Heart right ventricle (tissue), 16 donors: ENCODE data around the gene PDZRN4. TPM values are rescaled to one million over a fixed set of nuclear protein-coding genes. Genes with fewer than 3 reads are reported as not detected.

ENCODE experiments used
- ATAC-seq, 8 donors: fragments of 200-7000 bp; cut with Tn5 transposase; one replicate each; pipeline ENCODE4 v1.9.1; 2020; ENCODE audit warnings: mild to moderate bottlenecking in 8 of 8, moderate library complexity in 8 of 8, moderate number of reproducible peaks in 1 of 8
- DNase-seq, 2 donors: peaks; one replicate each; pipeline ENCODE4 v3.0.0-alpha.2; 2020
- H3K27ac ChIP-seq, 10 donors: fragments of 200-600 bp; sonication (generic) in 2 of 10; one replicate each; pipeline versions ENCODE4 v1.5.0 to v1.8.0; 2020 to 2022; ENCODE audit warnings: mild to moderate bottlenecking in 3 of 10
- H3K27me3 ChIP-seq, 7 donors: fragments of 200-600 bp; one replicate each; pipeline ENCODE4 v1.8.0; 2021 to 2022; ENCODE audit warnings: mild to moderate bottlenecking in 2 of 7
- H3K36me3 ChIP-seq, 9 donors: fragments of 200-600 bp; sonication (generic) in 1 of 9; one replicate each; pipeline versions ENCODE4 v1.5.0 to v1.8.0; 2020 to 2022; ENCODE audit warnings: mild to moderate bottlenecking in 2 of 9
- H3K4me1 ChIP-seq, 9 donors: fragments of 200-600 bp; sonication (generic) in 1 of 9; one replicate each; pipeline versions ENCODE4 v1.5.0 to v1.8.0; 2020 to 2022; ENCODE audit warnings: mild to moderate bottlenecking in 4 of 9
- H3K4me3 ChIP-seq, 10 donors: fragments of 200-600 bp; sonication (generic) in 2 of 10; one replicate each; pipeline versions ENCODE4 v1.5.0 to v1.8.0; 2020 to 2022; ENCODE audit warnings: mild to moderate bottlenecking in 7 of 10, moderate library complexity in 2 of 10
- H3K9me3 ChIP-seq, 11 donors: fragments of 200-600 bp in 10 of 11; sonication (generic) in 2 of 11; one replicate each; pipeline versions ENCODE4 v1.5.0 to v1.8.0; 2013 to 2022; ENCODE audit warnings: mild to moderate bottlenecking in 2 of 11, control low read depth in 1 of 11, moderate library complexity in 1 of 11
- WGBS, 2 donors: extraction: QIAGEN DNeasy Blood & Tissue Kit; methylation state at CpG; one replicate each; pipeline ENCODE4 v1.1.7; 2013; ENCODE audit warnings: inconsistent platforms in 1 of 2; 5-methylcytosine and 5-hydroxymethylcytosine counted together
- intact Hi-C, 10 donors: fragments of 100-400 bp; cut with DNase I; formaldehyde crosslinking; loops; one replicate each; pipeline versions ENCODE4 v1.11.1 to v1.14.2; 2022
- polyA plus RNA-seq, 2 donors: library from polyadenylated mRNA; stranded (reverse); fragments of 200-250 nt; gene quantifications; one replicate each; pipeline ENCODE4 v1.2.3, GENCODE V29; 2013
- total RNA-seq, 10 donors: library from RNA; stranded (reverse); fragmentation: NEBNext Ultra II Directional in 3 of 10; extraction: Animal tissue kit (Norgen Biotek cat#: 25700) in 3 of 10; gene quantifications; one replicate each; pipeline versions ENCODE4 v1.2.1 to v1.2.4, GENCODE V29; 2021 to 2023
- TF ChIP-seq, protein P1 (sequence below), 9 donors: fragments of 200-600 bp; sonication (generic) in 2 of 9; IDR thresholded peaks; one replicate each; pipeline versions ENCODE4 v1.5.0 to v1.8.0; 2021 to 2022; ENCODE audit warnings: antibody characterized with exemption in 9 of 9, mild to moderate bottlenecking in 5 of 9, moderate library complexity in 1 of 9
- donor health status: Arrhythmogenic right ventricular cardiomyopathy.
- donor health status: ischemic (EF 13 %, LVEDD 7.1; RV severe dilation, severe dysfunction).
- donor health status: healthy with polysubstance abuse.
- donor health status: DM: no; HTN: yes; CAD: no.
- donor health status: DM: no; HTN: no; CAD: no.
- donor health status: ischemic (EF 25% LVEDD 6.9; RV normal size, moderate dysfunction).
- donor health status: ischemic (EF 25% LVEDD 5.7; RV mildly dilated, moderate dysfunction).
- donor health status: healthy.
- donor health status: DM: yes; HTN: yes; CAD: no.
- donor health status: Ischemic cardiomyopathy.
- donor health status: ischemic (EF 35%, LVEDD 5.7; RV mildly dilated, moderate dysfunction).
- donor health status: nonischemic (EF 11% LVEDD 7.7; RV severe dilation, severe dysfunction).
- donor health status: DM: yes; HTN: yes; CAD: no.
- donor health status: PGD.
- donor health status: ischemic (EF 29% LVEDD 5.4; RV normal size, mild dysfunction).
- donor health status: nonischemic (EF 23%, LVEDD 6.1; RV moderate dilation, normal function).

Gene PDZRN4
- total and polyA plus RNA-seq, 12 donors = 0.04 to 0.28 (median 0.15) TPM; not detected in 5

DNA sequence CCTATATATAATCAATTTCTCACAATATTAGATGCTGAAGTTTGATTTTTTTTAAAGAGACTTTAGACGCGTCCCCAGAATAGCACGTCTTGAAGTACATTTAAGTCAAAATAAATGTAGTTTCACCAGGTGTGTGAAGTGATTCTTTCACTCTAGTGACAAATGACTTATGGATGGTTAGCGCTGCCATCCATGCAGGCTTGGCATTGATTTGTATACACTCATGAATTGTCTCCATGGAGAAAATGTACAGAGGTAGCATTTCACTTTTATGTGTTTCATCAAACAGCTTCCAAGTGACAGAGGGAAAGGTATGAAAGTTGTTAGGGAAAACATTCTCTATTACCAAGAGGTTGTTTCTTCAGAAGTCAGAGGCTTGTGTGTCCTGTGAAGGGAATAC is 360.8 kb downstream of the PDZRN4 start:
- TF ChIP-seq, protein P1, sequence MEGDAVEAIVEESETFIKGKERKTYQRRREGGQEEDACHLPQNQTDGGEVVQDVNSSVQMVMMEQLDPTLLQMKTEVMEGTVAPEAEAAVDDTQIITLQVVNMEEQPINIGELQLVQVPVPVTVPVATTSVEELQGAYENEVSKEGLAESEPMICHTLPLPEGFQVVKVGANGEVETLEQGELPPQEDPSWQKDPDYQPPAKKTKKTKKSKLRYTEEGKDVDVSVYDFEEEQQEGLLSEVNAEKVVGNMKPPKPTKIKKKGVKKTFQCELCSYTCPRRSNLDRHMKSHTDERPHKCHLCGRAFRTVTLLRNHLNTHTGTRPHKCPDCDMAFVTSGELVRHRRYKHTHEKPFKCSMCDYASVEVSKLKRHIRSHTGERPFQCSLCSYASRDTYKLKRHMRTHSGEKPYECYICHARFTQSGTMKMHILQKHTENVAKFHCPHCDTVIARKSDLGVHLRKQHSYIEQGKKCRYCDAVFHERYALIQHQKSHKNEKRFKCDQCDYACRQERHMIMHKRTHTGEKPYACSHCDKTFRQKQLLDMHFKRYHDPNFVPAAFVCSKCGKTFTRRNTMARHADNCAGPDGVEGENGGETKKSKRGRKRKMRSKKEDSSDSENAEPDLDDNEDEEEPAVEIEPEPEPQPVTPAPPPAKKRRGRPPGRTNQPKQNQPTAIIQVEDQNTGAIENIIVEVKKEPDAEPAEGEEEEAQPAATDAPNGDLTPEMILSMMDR (IDR thresholded peaks at IDR 0.05) = no peak
- H3K27ac ChIP-seq = no peak overlapping the region
- H3K36me3 ChIP-seq = no peaks in the 10 kb centered on the region
- intact Hi-C loops = no loop called here
- DNase-seq (no peak), ATAC-seq (no peak)
- peaks cover 0 to 3% (median 0%) of the 10 kb centered on the region in 9 donors for H3K4me1 ChIP-seq
- 96 to 99% methylated on average over 4 of the region's 4 CpGs for WGBS, 2 donors
- no peaks in the 10 kb centered on the region for H3K27me3 ChIP-seq
- H3K9me3 ChIP-seq = no peaks in the 10 kb centered on the region
- no peak overlapping the region for H3K4me3 ChIP-seq

DNA sequence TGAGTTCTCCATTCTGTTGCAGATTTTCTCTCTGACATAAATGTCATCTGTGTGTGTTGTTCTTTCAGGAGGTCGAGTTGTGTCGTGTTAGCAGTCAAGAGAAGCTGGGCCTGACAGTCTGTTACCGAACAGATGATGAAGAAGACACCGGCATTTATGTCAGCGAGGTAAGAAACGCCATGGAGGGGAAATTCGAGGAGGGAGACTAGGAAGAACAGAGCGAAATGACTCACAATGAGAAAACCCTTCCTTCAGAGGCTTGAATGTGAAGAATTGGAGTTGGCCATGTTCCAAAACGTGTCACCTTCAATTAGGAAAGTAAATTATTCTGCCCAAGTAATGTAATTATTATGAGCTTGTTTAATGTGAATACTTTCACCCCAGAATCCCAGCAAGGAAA is 364.5 kb downstream of the PDZRN4 start:
- Histone ChIP-seq H3K27me3 (no peaks in the 10 kb centered on the region), H3K27ac (no peak overlapping the region), H3K36me3 (no peaks in the 10 kb centered on the region), H3K9me3 (no peaks in the 10 kb centered on the region), H3K4me3 (no peak overlapping the region), H3K4me1 (no peaks in the 10 kb centered on the region)
- DNase-seq (no peak), ATAC-seq (no peak)
- TF ChIP-seq, protein P1 (IDR thresholded peaks at IDR 0.05) = no peak
- WGBS, 2 donors = 63 to 74% methylated on average over 9 of the region's 9 CpGs
- intact Hi-C loops = no loop called here

DNA sequence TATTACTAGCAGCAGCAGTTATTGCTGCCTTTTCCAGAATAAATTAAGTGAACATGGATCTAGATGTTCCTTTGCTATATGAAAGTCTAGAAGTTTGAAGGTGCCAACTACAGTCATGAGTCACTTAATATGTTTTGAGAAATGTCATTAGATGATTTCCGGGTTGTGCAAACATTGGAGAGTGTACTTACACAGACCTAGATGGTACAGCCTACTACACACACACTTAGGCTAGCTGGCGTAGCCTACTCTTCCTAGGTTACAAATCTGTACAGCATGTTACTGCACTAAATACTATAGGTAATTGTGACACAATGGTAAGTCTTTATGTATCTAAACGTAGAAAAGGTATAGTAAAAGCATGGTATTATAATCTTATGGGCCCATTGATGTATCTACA is 368.1 kb downstream of the PDZRN4 start:
- Histone ChIP-seq H3K4me1 (no peaks in the 10 kb centered on the region), H3K27me3 (no peaks in the 10 kb centered on the region), H3K27ac (no peak overlapping the region), H3K9me3 (no peaks in the 10 kb centered on the region), H3K4me3 (no peak overlapping the region), H3K36me3 (no peaks in the 10 kb centered on the region)
- TF ChIP-seq, protein P1 (IDR thresholded peaks at IDR 0.05) = no peak
- DNase-seq = no peak
- ATAC-seq = no peak
- whole genome bisulfite sequencing, 2 donors = 95 to 96% methylated on average over 3 of the region's 3 CpGs
- intact Hi-C loops = no loop called here

DNA sequence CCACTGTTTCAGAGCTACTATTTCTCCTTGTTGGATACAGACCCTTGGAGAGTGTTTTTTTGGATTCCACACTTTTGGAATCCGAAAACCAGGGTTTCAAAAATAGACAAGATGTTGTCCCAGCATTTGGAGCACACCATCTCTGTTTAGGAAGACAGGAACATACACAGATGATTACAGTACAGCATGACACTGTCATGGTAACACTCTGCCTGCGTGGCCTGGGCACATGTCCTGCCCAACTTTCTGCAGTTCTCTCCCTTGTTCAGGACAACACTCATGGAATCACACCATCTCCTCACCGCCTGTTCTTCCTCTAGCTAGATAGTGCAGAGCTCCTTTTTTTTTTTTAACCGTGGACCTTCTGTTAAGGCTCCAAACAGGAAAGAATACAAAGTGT is 369.2 kb downstream of the PDZRN4 start:
- no peaks in the 10 kb centered on the region for H3K4me1 ChIP-seq
- ATAC-seq (no peak), DNase-seq (no peak)
- intact Hi-C loops = no loop called here
- no peaks in the 10 kb centered on the region for H3K27me3 ChIP-seq
- no peak overlapping the region for H3K4me3 ChIP-seq
- no peaks in the 10 kb centered on the region for H3K9me3 ChIP-seq
- no peaks in the 10 kb centered on the region for H3K36me3 ChIP-seq
- WGBS, 2 donors = 75 to 80% methylated on average over 4 of the region's 4 CpGs
- TF ChIP-seq, protein P1 (IDR thresholded peaks at IDR 0.05) = no peak
- H3K27ac ChIP-seq = no peak overlapping the region

DNA sequence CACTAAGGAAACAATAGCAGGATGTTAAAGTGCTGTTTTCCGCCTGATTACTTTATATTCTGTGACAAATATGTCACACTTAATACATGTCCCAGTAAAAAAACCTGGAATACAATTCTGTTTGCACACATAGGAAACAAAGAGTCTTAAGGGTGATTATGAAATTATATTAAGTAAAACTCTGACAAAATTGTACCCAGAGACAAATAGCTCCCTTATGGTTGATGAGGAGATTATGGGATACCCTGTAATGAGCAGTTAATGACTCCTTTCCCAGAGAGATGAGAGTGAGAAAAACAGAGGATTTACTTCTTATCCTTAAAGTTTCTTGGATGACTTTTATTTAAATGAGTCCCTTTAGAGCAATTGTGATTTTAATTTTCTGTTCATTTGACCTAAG is 370.6 kb downstream of the PDZRN4 start:
- Histone ChIP-seq H3K27me3 (no peaks in the 10 kb centered on the region), H3K4me3 (no peak overlapping the region), H3K9me3 (no peaks in the 10 kb centered on the region), H3K36me3 (no peaks in the 10 kb centered on the region), H3K4me1 (no peaks in the 10 kb centered on the region), H3K27ac (no peak overlapping the region)
- WGBS, 2 donors = 68 to 69% methylated on average over 1 of the region's 1 CpG
- intact Hi-C loops = no loop called here
- ATAC-seq = no peak
- TF ChIP-seq, protein P1 (IDR thresholded peaks at IDR 0.05) = no peak
- DNase-seq = no peak
